Measurements from ENCODE around the gene CST9.
"Not testable (repeated sequence)": the region's sequence is repeated elsewhere in the genome, so short reads cannot be mapped to it uniquely, and the experiment has no call there.

CST9 gene

DNA sequence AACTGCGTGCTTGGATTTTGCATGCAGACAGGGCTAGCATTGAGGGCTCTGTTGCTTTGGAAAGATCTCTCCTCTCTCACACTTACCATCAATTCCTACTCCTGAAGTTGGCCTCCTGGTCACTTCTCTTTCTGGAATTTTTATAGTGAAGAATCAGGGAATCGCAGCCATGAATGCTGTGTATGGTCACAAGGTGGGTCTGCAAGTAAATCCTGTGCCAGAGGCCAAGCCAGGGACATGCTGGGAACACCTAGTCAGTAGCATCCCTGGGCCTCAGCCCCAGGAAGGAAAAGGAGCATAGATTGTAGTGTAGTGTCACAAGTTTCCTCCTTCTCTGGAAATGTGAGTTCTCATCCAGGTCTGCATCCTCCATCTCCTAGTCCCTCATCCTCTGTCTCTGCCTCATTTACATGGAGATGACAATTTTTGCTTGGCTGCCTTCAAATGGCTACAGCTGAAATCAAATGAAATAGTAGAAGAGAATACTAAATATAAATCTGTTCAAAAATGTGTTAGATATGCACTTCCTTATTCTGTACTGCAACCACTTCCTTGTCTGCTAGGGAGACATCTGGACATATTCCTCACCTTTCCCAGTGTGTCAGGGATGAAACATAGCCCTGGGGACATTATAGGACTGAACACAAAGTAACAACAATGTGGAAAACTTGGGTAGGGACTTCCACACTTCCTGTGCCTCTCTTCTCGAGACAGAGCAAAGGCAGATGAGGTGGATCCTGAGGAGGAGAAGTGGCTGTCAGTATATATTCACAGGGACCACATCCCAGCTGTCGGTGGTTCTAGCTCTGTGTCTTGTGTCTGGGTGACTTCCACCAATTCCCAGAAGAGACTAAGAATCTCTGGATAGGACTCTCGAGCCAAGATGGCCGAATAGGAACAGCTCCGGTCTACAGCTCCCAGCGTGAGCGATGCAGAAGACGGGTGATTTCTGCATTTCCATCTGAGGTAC is 17.0 kb downstream of the CST9 start:
- no peak for DNase-seq (ENCODE audit: low read depth in 3 of 3, low spot score in 1 of 3)

GRCh38 chr20:23587631-23588030 is 18.1 kb downstream of the CST9 start:
- no peak for DNase-seq (ENCODE audit: low read depth in 3 of 3, low spot score in 1 of 3)

GRCh38 chr20:23586735-23587525 is 18.8 kb downstream of the CST9 start:
- DNase-seq (ENCODE audit: low read depth in 3 of 3, low spot score in 1 of 3), result no peak

GRCh38 chr20:23585808-23586734 is 19.6 kb downstream of the CST9 start:
- DNase-seq (ENCODE audit: low read depth in 3 of 3, low spot score in 1 of 3), result no peak

DNA sequence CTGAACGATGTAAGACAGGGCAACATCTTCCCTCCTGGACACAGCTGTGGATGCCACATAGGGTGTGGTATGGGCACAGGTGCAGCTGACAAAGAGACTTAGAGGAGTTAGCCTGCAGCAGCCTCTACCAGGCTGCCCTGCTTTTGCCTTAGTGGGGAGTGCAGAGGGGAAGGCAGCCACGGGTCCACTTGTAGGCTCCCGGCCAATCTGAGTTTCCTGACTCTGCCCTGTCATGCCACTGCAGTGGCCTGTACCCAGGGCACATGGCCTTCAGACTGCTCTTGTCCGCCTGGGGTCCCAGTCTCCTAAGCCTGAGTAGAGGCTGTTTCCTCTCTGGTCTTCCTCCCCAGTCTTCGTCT is 20.3 kb downstream of the CST9 start:
- DNase-seq (ENCODE audit: low read depth in 3 of 3, low spot score in 1 of 3), result no peak

DNA sequence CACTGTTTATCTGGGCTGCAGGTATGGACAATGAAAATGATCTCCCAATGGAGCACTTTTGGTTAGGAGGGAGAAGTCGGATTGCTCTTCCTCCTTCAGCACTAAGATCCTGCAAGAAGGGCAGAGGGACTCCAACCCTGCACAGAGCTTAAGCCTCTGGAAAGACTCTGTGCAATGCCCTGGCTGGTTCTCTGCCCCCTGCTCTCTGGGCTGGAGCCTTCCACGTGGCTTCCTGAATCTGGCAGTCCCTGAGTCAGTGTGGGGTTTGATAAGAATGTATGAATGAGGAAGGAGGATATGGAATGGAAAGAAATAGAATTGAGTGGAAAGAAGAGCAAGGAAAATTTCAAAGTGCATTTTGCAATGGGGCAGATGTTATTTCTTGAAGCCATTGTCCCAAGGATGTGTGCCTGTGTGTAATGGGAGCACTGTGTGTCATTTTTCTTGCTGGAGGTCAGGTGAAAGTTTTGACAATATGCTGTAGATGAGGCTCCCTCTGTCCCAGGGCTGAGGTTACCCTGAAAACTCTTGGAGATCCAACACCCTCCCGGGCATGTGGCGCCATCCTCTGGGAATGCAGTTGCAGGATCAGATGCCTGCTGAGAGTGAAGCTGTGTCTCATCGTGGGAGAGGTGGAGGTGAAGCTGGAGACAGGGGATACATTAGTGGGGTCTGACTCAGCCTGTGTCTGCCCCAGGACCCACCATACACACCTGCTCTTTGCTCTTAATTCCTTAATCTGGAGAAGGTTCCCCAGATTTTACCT is 21.1 kb downstream of the CST9 start:
- no peak for DNase-seq (ENCODE audit: low read depth in 3 of 3, low spot score in 1 of 3)

DNA sequence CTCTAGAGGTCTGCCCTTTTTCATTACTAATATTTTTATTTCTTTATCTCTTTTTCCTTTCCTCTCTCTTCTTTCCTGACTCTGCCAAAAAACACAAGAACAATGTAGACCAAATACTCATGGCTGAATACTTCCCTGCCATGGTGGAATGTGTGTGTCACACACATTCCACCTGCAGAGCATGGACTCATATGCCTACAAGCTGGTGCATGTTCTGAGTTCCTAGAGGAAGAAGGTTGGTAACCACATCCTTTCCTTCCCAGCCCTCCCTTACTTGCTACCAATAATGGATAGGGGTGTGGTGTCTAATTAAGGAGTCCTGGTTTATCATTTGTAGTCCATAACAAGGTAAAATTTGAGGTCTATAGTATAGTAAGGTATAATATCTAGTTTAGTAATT is 22.2 kb downstream of the CST9 start:
- no peak for DNase-seq (ENCODE audit: low read depth in 3 of 3, low spot score in 1 of 3)

GRCh38 chr20:23582293-23582692 is 23.4 kb downstream of the CST9 start:
- DNase-seq (ENCODE audit: low read depth in 3 of 3, low spot score in 1 of 3), result no peak

GRCh38 chr20:23581833-23582232 is 23.9 kb downstream of the CST9 start:
- not testable (repeated sequence) for DNase-seq (ENCODE audit: low read depth in 3 of 3, low spot score in 1 of 3)

DNA sequence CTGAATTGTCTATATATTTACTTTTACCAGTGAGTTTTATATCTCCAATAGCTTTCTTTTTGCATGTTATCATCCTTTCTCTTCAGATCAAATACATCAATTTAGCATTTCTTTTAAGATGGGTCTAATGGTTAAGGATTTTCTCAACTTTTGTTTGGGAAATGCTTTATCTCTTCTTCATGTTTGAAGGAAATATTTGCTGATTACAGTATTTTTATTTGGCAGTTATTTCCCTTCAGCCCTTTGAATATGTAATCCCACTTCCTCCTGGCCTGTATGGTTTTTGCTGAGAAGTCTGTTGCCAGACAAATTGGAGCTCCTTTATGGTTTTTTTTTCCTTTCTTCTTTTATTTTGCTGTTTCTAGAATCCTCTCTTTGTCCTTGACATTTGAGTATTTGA is 30.7 kb downstream of the CST9 start:
- no peak for DNase-seq (ENCODE audit: low read depth in 3 of 3, low spot score in 1 of 3)

DNA sequence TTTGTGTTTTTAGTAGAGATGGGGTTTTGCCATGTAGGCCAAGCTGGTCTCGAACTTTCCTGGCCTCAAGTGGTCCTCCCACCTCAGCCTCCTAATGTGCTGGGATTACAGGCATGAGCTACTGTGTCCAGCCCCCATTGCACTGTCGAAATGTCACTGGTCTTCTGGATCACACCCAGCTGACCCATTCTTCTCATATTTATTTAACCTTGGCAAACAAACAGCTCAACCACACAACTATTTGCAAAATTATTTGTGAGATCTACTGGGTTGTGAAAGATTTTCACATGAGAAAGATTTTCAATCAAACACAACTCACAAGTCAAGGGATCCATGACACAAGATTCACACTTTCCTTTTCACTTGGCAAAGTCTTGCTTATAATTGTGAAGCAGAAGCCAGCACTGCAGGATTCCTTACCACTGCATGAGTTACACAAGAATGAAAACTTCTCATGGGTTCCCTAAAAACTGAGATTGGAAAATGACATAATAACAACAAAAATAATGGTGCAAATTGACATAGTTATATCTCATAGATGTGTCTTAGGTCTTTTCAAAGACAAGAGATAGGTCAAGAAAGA is 35.4 kb downstream of the CST9 start:
- DNase-seq (ENCODE audit: low read depth in 3 of 3, low spot score in 1 of 3), result no peak

GRCh38 chr20:23569570-23569969 is 36.1 kb downstream of the CST9 start:
- DNase-seq (ENCODE audit: low read depth in 3 of 3, low spot score in 1 of 3), result no peak

DNA sequence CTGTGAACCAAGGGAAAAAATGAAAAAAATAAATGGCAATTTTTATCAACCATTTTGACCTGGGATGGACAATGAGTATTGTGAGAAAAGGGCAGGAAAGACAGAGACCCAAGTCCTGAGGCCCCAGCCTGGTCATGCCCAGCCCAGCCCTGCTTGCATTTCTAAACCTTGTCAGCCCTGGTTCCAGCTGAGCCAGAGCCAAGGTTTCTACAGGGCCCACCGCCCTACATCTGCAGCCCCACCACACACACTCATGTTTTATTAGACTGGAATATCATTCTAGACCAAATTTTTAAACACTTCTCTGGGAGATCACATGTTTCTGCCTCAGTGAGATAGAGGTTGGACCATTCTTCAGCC is 36.8 kb downstream of the CST9 start:
- DNase-seq (ENCODE audit: low read depth in 3 of 3, low spot score in 1 of 3), result no peak

DNA sequence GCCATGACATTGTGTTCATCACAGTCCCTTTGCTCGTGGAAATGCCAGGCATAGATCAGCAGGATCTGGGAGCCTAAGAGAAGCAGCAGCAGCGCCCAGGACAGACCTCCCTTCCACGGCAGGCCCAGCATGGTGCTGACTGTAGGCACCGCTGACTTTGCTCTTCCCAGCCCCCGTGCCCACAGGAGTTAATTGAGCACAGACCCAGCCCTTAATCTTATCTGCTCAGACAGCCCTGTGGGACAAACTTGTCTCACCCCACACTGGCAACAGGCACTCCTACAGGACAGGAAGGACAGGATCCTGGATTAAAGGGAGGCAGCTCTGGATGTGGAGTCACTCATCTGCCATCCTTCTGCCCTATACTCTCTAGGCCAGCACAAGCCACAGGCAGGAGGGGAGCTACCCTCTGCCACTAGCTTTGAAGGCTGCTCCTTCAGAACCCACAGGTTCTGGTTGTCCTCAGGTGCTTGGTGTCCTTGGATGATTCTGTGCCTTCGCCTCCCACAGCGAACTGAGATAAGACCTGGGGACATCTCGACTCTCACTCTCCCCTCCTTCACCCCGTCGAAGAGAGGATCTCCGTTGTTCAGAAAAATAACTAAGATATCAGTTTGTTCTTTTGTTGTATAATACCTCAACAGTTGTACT is 37.3 kb downstream of the CST9 start, which contains the start of gene CST9L:
CST9L (minus strand) TSS at position 165 of the 651 bp plus-strand sequence; CDS start at position 131, 34 bp downstream.
- no peak for DNase-seq (ENCODE audit: low read depth in 3 of 3, low spot score in 1 of 3)

- no peak for DNase-seq (ENCODE audit: low read depth in 3 of 3, low spot score in 1 of 3)
Measured at GRCh38 chr20:23566199-23566932, 39.4 kb downstream of the CST9 start.

DNA sequence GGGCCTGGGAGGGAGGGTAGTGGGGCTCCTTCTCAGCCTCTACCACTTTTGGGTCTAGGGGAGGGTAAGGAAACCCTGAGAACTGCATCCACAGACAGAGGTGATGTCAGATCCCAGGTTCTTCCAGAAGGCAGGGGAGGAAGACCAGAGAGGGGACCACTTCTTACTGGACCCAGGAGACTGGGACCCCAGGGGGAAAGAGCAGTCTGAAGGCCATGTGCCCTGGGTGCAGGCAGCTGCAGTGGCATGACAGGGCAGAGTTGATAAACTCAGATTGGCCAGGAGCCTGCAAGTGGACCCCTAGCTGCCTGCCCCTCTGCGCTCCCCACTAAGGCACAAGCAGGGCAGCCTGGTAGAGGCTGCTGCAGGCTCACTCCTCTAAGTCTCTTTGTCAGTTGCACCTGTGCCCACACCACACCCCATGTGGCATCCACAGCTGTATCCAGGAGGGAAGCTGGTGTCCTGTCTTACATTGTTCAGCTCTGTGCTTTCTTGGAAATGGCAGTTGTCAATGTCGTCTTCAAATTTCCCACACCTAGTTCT is 40.1 kb downstream of the CST9 start:
- no peak for DNase-seq (ENCODE audit: low read depth in 3 of 3, low spot score in 1 of 3)

DNA sequence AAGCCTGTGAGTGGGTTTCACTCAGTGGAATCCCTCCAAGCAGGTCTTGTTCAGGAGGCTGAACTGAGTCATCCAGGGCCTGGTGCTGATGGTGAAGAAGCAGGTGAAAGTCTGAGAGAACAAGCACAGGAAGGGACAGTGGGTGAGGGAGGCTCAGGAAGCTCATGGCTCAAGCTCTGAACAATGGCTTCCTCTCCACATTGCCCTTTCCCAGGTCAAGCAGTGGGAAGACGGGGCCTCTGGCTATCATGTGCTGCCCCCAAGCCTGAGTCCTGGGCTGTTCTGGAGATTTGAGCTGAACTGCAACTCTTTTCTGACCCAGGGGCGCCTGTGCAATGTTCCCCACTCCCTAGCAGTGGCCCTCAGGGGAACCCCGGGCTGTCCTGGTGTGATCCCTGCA is 40.8 kb downstream of the CST9 start:
- DNase-seq (ENCODE audit: low read depth in 3 of 3, low spot score in 1 of 3), result no peak

DNA sequence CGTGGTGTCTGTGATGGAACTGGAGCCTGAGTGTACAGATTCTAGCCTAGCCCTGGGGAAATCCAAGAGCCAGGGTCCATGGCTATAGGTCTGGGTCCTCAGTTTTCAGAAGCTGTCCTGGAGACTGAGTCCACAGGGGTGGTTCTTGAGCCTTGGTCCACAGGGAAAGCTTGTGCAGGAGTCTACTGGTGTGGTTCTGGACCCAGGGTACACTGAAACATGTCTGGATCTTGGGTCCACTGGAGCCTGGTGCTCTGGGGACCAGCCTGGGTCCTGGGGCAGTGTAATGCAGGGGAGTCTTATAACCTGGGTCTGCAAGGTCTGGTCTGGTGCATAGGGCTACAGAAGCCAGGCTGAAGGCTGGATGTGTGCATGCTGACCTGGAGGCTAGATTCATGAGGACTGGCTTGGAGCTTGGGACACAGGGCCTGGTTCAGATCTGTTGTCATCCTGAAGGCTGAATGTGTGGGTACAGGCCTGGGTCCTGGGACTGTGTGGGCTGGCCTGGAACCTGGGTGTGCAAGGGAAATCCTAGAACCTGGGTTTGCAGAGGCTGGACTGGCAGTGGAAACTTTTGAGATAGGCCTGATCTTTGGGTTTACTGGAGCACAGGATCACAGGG is 42.9 kb downstream of the CST9 start:
- DNase-seq (ENCODE audit: low read depth in 3 of 3, low spot score in 1 of 3), result no peak

Measured in stimulated activated CD4-positive, alpha-beta T cell treated with anti-CD3 and anti-CD28 coated beads, TNF-alpha, amount 100 ng/mL, for 1 hour (primary cell).